ENCODE data around the gene BICD1.

The BICD1 gene

GRCh38 chr12:32400114-32400672 lies 293.5 kb downstream of the BICD1 start:
- no peak for FAIRE-seq
- no peak for TF ChIP-seq TAF1 (IDR thresholded peaks at IDR 0.05; ENCODE audit: borderline replicate concordance, low read depth, low read length)
- TF ChIP-seq POLR2AphosphoS5 (IDR thresholded peaks at IDR 0.05; ENCODE audit: low read depth, low read length), result no peak
- no peak for TF ChIP-seq POLR2A (IDR thresholded peaks at IDR 0.05; ENCODE audit: low read depth, low read length)
- no peak for DNase-seq (ENCODE audit: insufficient read length)

- FAIRE-seq (no peak), DNase-seq (ENCODE audit: insufficient read length) (no peak)
- TF ChIP-seq POLR2AphosphoS5 (IDR thresholded peaks at IDR 0.05; ENCODE audit: low read depth, low read length) (no peak), POLR2A (IDR thresholded peaks at IDR 0.05; ENCODE audit: low read depth, low read length) (no peak), TAF1 (IDR thresholded peaks at IDR 0.05; ENCODE audit: borderline replicate concordance, low read depth, low read length) (no peak)
These were observed 294.2 kb downstream of the BICD1 start for GRCh38 chr12:32400866-32401265.

GRCh38 chr12:32402170-32402569 lies 295.5 kb downstream of the BICD1 start:
- TF ChIP-seq POLR2AphosphoS5 (IDR thresholded peaks at IDR 0.05; ENCODE audit: low read depth, low read length), result no peak
- TF ChIP-seq TAF1 (IDR thresholded peaks at IDR 0.05; ENCODE audit: borderline replicate concordance, low read depth, low read length), result no peak
- no peak for TF ChIP-seq POLR2A (IDR thresholded peaks at IDR 0.05; ENCODE audit: low read depth, low read length)
- no peak for DNase-seq (ENCODE audit: insufficient read length)
- FAIRE-seq, result no peak

- DNase-seq (ENCODE audit: insufficient read length), result no peak
- FAIRE-seq, result no peak
- TF ChIP-seq POLR2AphosphoS5 (IDR thresholded peaks at IDR 0.05; ENCODE audit: low read depth, low read length) (no peak), TAF1 (IDR thresholded peaks at IDR 0.05; ENCODE audit: borderline replicate concordance, low read depth, low read length) (no peak), POLR2A (IDR thresholded peaks at IDR 0.05; ENCODE audit: low read depth, low read length) (no peak)
These were observed 296.3 kb downstream of the BICD1 start for GRCh38 chr12:32402946-32403345.

GRCh38 chr12:32407795-32408194 lies 301.1 kb downstream of the BICD1 start:
- TF ChIP-seq TAF1 (IDR thresholded peaks at IDR 0.05; ENCODE audit: borderline replicate concordance, low read depth, low read length) (no peak), POLR2AphosphoS5 (IDR thresholded peaks at IDR 0.05; ENCODE audit: low read depth, low read length) (no peak), POLR2A (IDR thresholded peaks at IDR 0.05; ENCODE audit: low read depth, low read length) (no peak)
- no peak for DNase-seq (ENCODE audit: insufficient read length)
- FAIRE-seq, result no peak

GRCh38 chr12:32413412-32413811 lies 306.8 kb downstream of the BICD1 start:
- TF ChIP-seq POLR2A (IDR thresholded peaks at IDR 0.05; ENCODE audit: low read depth, low read length) (no peak), TAF1 (IDR thresholded peaks at IDR 0.05; ENCODE audit: borderline replicate concordance, low read depth, low read length) (no peak), POLR2AphosphoS5 (IDR thresholded peaks at IDR 0.05; ENCODE audit: low read depth, low read length) (no peak)
- FAIRE-seq, result no peak
- no peak for DNase-seq (ENCODE audit: insufficient read length)

- no peak for FAIRE-seq
- DNase-seq (ENCODE audit: insufficient read length), result no peak
- no peak for TF ChIP-seq POLR2A (IDR thresholded peaks at IDR 0.05; ENCODE audit: low read depth, low read length)
- no peak for TF ChIP-seq TAF1 (IDR thresholded peaks at IDR 0.05; ENCODE audit: borderline replicate concordance, low read depth, low read length)
- no peak for TF ChIP-seq POLR2AphosphoS5 (IDR thresholded peaks at IDR 0.05; ENCODE audit: low read depth, low read length)
These were observed 311.6 kb downstream of the BICD1 start for GRCh38 chr12:32418221-32418620.

GRCh38 chr12:32418903-32419519 lies 312.4 kb downstream of the BICD1 start:
- no peak for TF ChIP-seq POLR2AphosphoS5 (IDR thresholded peaks at IDR 0.05; ENCODE audit: low read depth, low read length)
- TF ChIP-seq POLR2A (IDR thresholded peaks at IDR 0.05; ENCODE audit: low read depth, low read length), result no peak
- no peak for TF ChIP-seq TAF1 (IDR thresholded peaks at IDR 0.05; ENCODE audit: borderline replicate concordance, low read depth, low read length)
- FAIRE-seq (no peak), DNase-seq (ENCODE audit: insufficient read length) (no peak)

- TF ChIP-seq TAF1 (IDR thresholded peaks at IDR 0.05; ENCODE audit: borderline replicate concordance, low read depth, low read length), result no peak
- TF ChIP-seq POLR2AphosphoS5 (IDR thresholded peaks at IDR 0.05; ENCODE audit: low read depth, low read length), result no peak
- no peak for TF ChIP-seq POLR2A (IDR thresholded peaks at IDR 0.05; ENCODE audit: low read depth, low read length)
- FAIRE-seq, result no peak
These were observed 312.9 kb downstream of the BICD1 start for GRCh38 chr12:32419520-32419960.

GRCh38 chr12:32420356-32420755 lies 313.7 kb downstream of the BICD1 start:
- no peak for DNase-seq (ENCODE audit: insufficient read length)
- FAIRE-seq, result no peak
- TF ChIP-seq POLR2A (IDR thresholded peaks at IDR 0.05; ENCODE audit: low read depth, low read length), result no peak
- TF ChIP-seq POLR2AphosphoS5 (IDR thresholded peaks at IDR 0.05; ENCODE audit: low read depth, low read length), result no peak
- TF ChIP-seq TAF1 (IDR thresholded peaks at IDR 0.05; ENCODE audit: borderline replicate concordance, low read depth, low read length), result no peak

More at GRCh38 chr12:32419520-32419960, 312.9 kb downstream of the BICD1 start:
- DNase-seq (ENCODE audit: insufficient read length), result no peak

- no peak for FAIRE-seq
These were observed 316.9 kb downstream of the BICD1 start for GRCh38 chr12:32423559-32423958.

GRCh38 chr12:32431025-32431424 lies 324.4 kb downstream of the BICD1 start:
- TF ChIP-seq TAF1 (IDR thresholded peaks at IDR 0.05; ENCODE audit: borderline replicate concordance, low read depth, low read length) (no peak), POLR2A (IDR thresholded peaks at IDR 0.05; ENCODE audit: low read depth, low read length) (no peak), POLR2AphosphoS5 (IDR thresholded peaks at IDR 0.05; ENCODE audit: low read depth, low read length) (no peak)
- no peak for FAIRE-seq
- no peak for DNase-seq (ENCODE audit: insufficient read length)

More at GRCh38 chr12:32423559-32423958, 316.9 kb downstream of the BICD1 start:
- DNase-seq (ENCODE audit: insufficient read length), result no peak
- no peak for TF ChIP-seq TAF1 (IDR thresholded peaks at IDR 0.05; ENCODE audit: borderline replicate concordance, low read depth, low read length)
- TF ChIP-seq POLR2A (IDR thresholded peaks at IDR 0.05; ENCODE audit: low read depth, low read length), result no peak
- TF ChIP-seq POLR2AphosphoS5 (IDR thresholded peaks at IDR 0.05; ENCODE audit: low read depth, low read length), result no peak

Measured in GM12892 (cell line).